ENCODE results near the gene FAR2.
"Not testable (repeated sequence)": the region's sequence is repeated elsewhere in the genome, so short reads cannot be mapped to it uniquely, and the experiment has no call there.

The FAR2 gene

GRCh38 chr12:29148911-29149690 is at the start of gene FAR2:
FAR2 (plus strand) TSS chr12:29149278; CDS start chr12:29270450, 121,172 bp downstream.
- in situ Hi-C loops (cut with MboI; ENCODE audit: low sequenced_read_pairs), result no loop called here

GRCh38 chr12:29102741-29103140 is 46.3 kb upstream of the FAR2 start:
- in situ Hi-C loops (cut with MboI; ENCODE audit: low sequenced_read_pairs), result no loop called here

GRCh38 chr12:29103539-29103974 is 45.5 kb upstream of the FAR2 start:
- in situ Hi-C loops (cut with MboI; ENCODE audit: low sequenced_read_pairs), result no loop called here

- in situ Hi-C loops (cut with MboI; ENCODE audit: low sequenced_read_pairs), result no loop called here
Observed at GRCh38 chr12:29104516-29104915, 44.6 kb upstream of the FAR2 start.

GRCh38 chr12:29110506-29111442 is 38.3 kb upstream of the FAR2 start:
- in situ Hi-C loops (cut with MboI; ENCODE audit: low sequenced_read_pairs), result no loop called here

- in situ Hi-C loops (cut with MboI; ENCODE audit: low sequenced_read_pairs), result no loop called here
Observed at GRCh38 chr12:29113101-29113500, 36.0 kb upstream of the FAR2 start.

GRCh38 chr12:29116414-29116813 is 32.7 kb upstream of the FAR2 start:
- in situ Hi-C loops (cut with MboI; ENCODE audit: low sequenced_read_pairs), result no loop called here

- in situ Hi-C loops (cut with MboI; ENCODE audit: low sequenced_read_pairs), result no loop called here
Observed at GRCh38 chr12:29131539-29131938, 17.5 kb upstream of the FAR2 start.

- in situ Hi-C loops (cut with MboI; ENCODE audit: low sequenced_read_pairs), result no loop called here
Observed at GRCh38 chr12:29132316-29132715, 16.8 kb upstream of the FAR2 start.

GRCh38 chr12:29133181-29133580 is 15.9 kb upstream of the FAR2 start:
- in situ Hi-C loops (cut with MboI; ENCODE audit: low sequenced_read_pairs), result no loop called here

GRCh38 chr12:29133680-29134079 is 15.4 kb upstream of the FAR2 start:
- in situ Hi-C loops (cut with MboI; ENCODE audit: low sequenced_read_pairs), result no loop called here

GRCh38 chr12:29138256-29138655 is 10.8 kb upstream of the FAR2 start:
- in situ Hi-C loops (cut with MboI; ENCODE audit: low sequenced_read_pairs), result not testable (repeated sequence)

GRCh38 chr12:29138855-29139254 is 10.2 kb upstream of the FAR2 start:
- in situ Hi-C loops (cut with MboI; ENCODE audit: low sequenced_read_pairs), result not testable (repeated sequence)

- in situ Hi-C loops (cut with MboI; ENCODE audit: low sequenced_read_pairs), result no loop called here
Observed at GRCh38 chr12:29145372-29146170, 3.5 kb upstream of the FAR2 start.

GRCh38 chr12:29146196-29146595 is 2.9 kb upstream of the FAR2 start:
- in situ Hi-C loops (cut with MboI; ENCODE audit: low sequenced_read_pairs), result no loop called here

- in situ Hi-C loops (cut with MboI; ENCODE audit: low sequenced_read_pairs), result no loop called here
Observed at GRCh38 chr12:29147731-29148595, 1.1 kb upstream of the FAR2 start.

- in situ Hi-C loops (cut with MboI; ENCODE audit: low sequenced_read_pairs), result no loop called here
Observed at GRCh38 chr12:29148596-29148910, 525 bp upstream of the FAR2 start.

- in situ Hi-C loops (cut with MboI; ENCODE audit: low sequenced_read_pairs), result no loop called here
Observed at GRCh38 chr12:29149691-29150281, 708 bp downstream of the FAR2 start.

- in situ Hi-C loops (cut with MboI; ENCODE audit: low sequenced_read_pairs), result no loop called here
Observed at GRCh38 chr12:29150462-29150861, 1.4 kb downstream of the FAR2 start.
